Tibial nerve (tissue), 3 donors: ENCODE data around the gene SMARCA4.

Experiments used
- POLR2A ChIP-seq, 2 donors: fragments of 450-650 bp; IDR thresholded peaks; one replicate each; pipeline ENCODE4 v1.6.1; 2017; ENCODE audit warnings: antibody characterized with exemption in 2 of 2, mild to moderate bottlenecking in 2 of 2, moderate library complexity in 2 of 2
- TF ChIP-seq, protein P1 (sequence below), 5 experiments: fragments of 200-600 bp in 3 of 5; fragments of 450-650 bp in 2 of 5; sonication (generic) in 3 of 5; IDR thresholded peaks; one replicate each; pipeline ENCODE4 v1.5.1; 2016 to 2019; ENCODE audit warnings: antibody characterized with exemption in 5 of 5, mild to moderate bottlenecking in 3 of 5, moderate library complexity in 2 of 5

DNA sequence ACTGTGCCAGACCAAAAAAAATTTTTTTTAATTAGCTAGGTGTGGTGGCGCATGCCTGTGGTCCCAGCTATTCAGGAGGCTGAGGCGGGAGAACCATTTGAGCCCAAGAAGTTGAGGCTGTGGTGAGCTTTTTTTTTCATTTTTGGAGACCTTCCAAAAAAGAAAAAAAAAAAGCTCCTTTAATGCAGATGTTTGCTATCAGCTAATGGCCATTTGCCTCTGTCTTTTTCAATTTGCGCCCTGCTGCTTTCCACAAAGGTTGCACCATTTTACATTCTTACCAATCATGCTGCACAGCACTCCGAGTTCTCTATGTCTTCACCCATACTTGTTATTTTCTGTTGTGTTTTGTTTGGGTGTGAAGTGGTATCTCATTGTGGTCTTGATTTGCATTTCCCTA, 15.6 kb upstream of the SMARCA4 start:
- no peak for TF ChIP-seq POLR2A (IDR thresholded peaks at IDR 0.05)
- TF ChIP-seq, protein P1, sequence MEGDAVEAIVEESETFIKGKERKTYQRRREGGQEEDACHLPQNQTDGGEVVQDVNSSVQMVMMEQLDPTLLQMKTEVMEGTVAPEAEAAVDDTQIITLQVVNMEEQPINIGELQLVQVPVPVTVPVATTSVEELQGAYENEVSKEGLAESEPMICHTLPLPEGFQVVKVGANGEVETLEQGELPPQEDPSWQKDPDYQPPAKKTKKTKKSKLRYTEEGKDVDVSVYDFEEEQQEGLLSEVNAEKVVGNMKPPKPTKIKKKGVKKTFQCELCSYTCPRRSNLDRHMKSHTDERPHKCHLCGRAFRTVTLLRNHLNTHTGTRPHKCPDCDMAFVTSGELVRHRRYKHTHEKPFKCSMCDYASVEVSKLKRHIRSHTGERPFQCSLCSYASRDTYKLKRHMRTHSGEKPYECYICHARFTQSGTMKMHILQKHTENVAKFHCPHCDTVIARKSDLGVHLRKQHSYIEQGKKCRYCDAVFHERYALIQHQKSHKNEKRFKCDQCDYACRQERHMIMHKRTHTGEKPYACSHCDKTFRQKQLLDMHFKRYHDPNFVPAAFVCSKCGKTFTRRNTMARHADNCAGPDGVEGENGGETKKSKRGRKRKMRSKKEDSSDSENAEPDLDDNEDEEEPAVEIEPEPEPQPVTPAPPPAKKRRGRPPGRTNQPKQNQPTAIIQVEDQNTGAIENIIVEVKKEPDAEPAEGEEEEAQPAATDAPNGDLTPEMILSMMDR (IDR thresholded peaks at IDR 0.05), result no peak
